GM23338 (cell line): ENCODE data around the gene DSEL. TPM values are rescaled to one million over a fixed set of nuclear protein-coding genes. Genes with fewer than 3 reads are reported as not detected.

Source experiments
- ATAC-seq: fragments of 200-7000 bp; cut with Tn5 transposase; 3 replicates; pipeline ENCODE4 v1.9.1; 2020
- DNase-seq: peaks from one replicate; pipeline ENCODE4 v3.0.0-alpha.2; 2015; ENCODE audit warnings: low spot score
- H2AFZ ChIP-seq: fragments of 200-600 bp; sonication (generic); 2 replicates; pipeline ENCODE4 v1.8.0; 2016; ENCODE audit warnings: antibody characterized with exemption, mild to moderate bottlenecking, moderate library complexity
- H3F3A ChIP-seq: fragments of 200-600 bp; sonication (generic); replicated peaks from 2 replicates; pipeline ENCODE4 v1.8.0; 2017; ENCODE audit warnings: antibody characterized with exemption, mixed run types, low read depth
- H3K27ac ChIP-seq: fragments of 200-600 bp; sonication (generic); 2 replicates; pipeline ENCODE4 v1.6.1; 2016; ENCODE audit warnings: low read depth
- H3K27me3 ChIP-seq: fragments of 200-600 bp; sonication (generic); 2 replicates; pipeline ENCODE4 v1.8.0; 2016; ENCODE audit warnings: mild to moderate bottlenecking, mixed run types, moderate library complexity; ENCODE audit not compliant: insufficient read depth
- H3K36me3 ChIP-seq: fragments of 200-600 bp; sonication (generic); 2 replicates; pipeline ENCODE4 v1.8.0; 2016; ENCODE audit warnings: mild to moderate bottlenecking; ENCODE audit not compliant: insufficient read depth
- H3K4me1 ChIP-seq: fragments of 200-600 bp; sonication (generic); 2 replicates; pipeline ENCODE4 v1.8.0; 2016; ENCODE audit warnings: mild to moderate bottlenecking, moderate library complexity; ENCODE audit not compliant: insufficient read depth
- H3K4me2 ChIP-seq: fragments of 200-600 bp; sonication (generic); 2 replicates; pipeline ENCODE4 v1.7.1; 2017; ENCODE audit warnings: mixed run types
- H3K4me3 ChIP-seq: fragments of 200-600 bp; sonication (generic); 2 replicates; pipeline ENCODE4 v1.6.1; 2016; ENCODE audit warnings: mixed run types
- H3K79me2 ChIP-seq: fragments of 200-600 bp; sonication (generic); replicated peaks from 2 replicates; pipeline ENCODE4 v1.8.0; 2017; ENCODE audit warnings: mild to moderate bottlenecking; ENCODE audit not compliant: insufficient read depth
- H3K9me2 ChIP-seq: fragments of 200-600 bp; sonication (generic); 2 replicates; pipeline ENCODE4 v1.8.0; 2017; ENCODE audit not compliant: insufficient read depth
- H4K20me1 ChIP-seq: fragments of 200-600 bp; sonication (generic); replicated peaks from 2 replicates; pipeline ENCODE4 v1.8.0; 2017; ENCODE audit warnings: mild to moderate bottlenecking; ENCODE audit not compliant: insufficient read depth
- H3K27ac Mint-ChIP-seq: 2 replicates; pipeline ENCODE4 v1.8.0; 2020; ENCODE audit warnings: inconsistent platforms, mild to moderate bottlenecking, moderate library complexity, mixed read lengths
- H3K27me3 Mint-ChIP-seq: 3 replicates; pipeline ENCODE4 v1.8.0; 2022; ENCODE audit warnings: low read depth, mild to moderate bottlenecking, moderate library complexity, mixed read lengths, inconsistent platforms; ENCODE audit not compliant: insufficient read depth, poor library complexity
- H3K36me3 Mint-ChIP-seq: 3 replicates; pipeline ENCODE4 v1.8.0; 2021; ENCODE audit warnings: low read depth, mild to moderate bottlenecking, inconsistent platforms, moderate library complexity, mixed read lengths
- H3K4me1 Mint-ChIP-seq: 3 replicates; pipeline ENCODE4 v1.8.0; 2020; ENCODE audit warnings: mild to moderate bottlenecking, inconsistent platforms, mixed read lengths
- H3K4me3 Mint-ChIP-seq: 3 replicates; pipeline ENCODE4 v1.8.0; 2021; ENCODE audit warnings: moderate library complexity, mild to moderate bottlenecking, inconsistent platforms, mixed read lengths
- H3K9me3 Mint-ChIP-seq: 3 replicates; pipeline ENCODE4 v1.8.0; 2020; ENCODE audit warnings: moderate library complexity, mild to moderate bottlenecking, inconsistent platforms, mixed read lengths
- CREB1 ChIP-seq: fragments of 250-450 bp; sonication (Bioruptor Pico); IDR thresholded peaks from 2 replicates; pipeline ENCODE4 v1.5.0; 2020; ENCODE audit warnings: low read depth, mild to moderate bottlenecking, moderate library complexity
- EZH2 ChIP-seq: fragments of 200-600 bp; sonication (generic); IDR thresholded peaks from one replicate; pipeline ENCODE4 v1.8.0; 2017; ENCODE audit warnings: antibody characterized with exemption, mild to moderate bottlenecking, low read depth; ENCODE audit not compliant: unreplicated experiment
- JUNB ChIP-seq: IDR thresholded peaks from one replicate; pipeline ENCODE4 v1.6.1; 2016; ENCODE audit warnings: antibody characterized with exemption; ENCODE audit not compliant: unreplicated experiment
- NANOG ChIP-seq: IDR thresholded peaks from 2 replicates; pipeline ENCODE4 v1.6.1; 2016; ENCODE audit warnings: antibody characterized with exemption, borderline replicate concordance
- POLR2AphosphoS5 ChIP-seq: IDR thresholded peaks from 2 replicates; pipeline ENCODE4 v1.6.1; 2016; ENCODE audit warnings: antibody characterized with exemption, low read depth
- STAT1 ChIP-seq: IDR thresholded peaks from one replicate; pipeline ENCODE4 v1.6.1; 2016; ENCODE audit warnings: antibody characterized with exemption; ENCODE audit not compliant: unreplicated experiment
- ZNF114 ChIP-seq: fragments of 250-450 bp; sonication (Bioruptor Pico); IDR thresholded peaks from 2 replicates; pipeline ENCODE4 v1.5.0; 2020; ENCODE audit warnings: mild to moderate bottlenecking, moderate library complexity
- ZNF331 ChIP-seq: fragments of 250-450 bp; sonication (Bioruptor Pico); IDR thresholded peaks from 2 replicates; pipeline ENCODE4 v1.5.0; 2020; ENCODE audit warnings: low read depth, mild to moderate bottlenecking, moderate library complexity
- polyA plus RNA-seq: library from polyadenylated mRNA; unstranded; fragments of >200 nt; fragmentation: Nextera tagmentation; extraction: Ambion mirVana; gene quantifications from 2 replicates; pipeline ENCODE4 v1.2.1, GENCODE V29; 2016
- total RNA-seq: library from RNA; depleted of rRNA; stranded (reverse); fragments of >200 nt; shearing (Covaris generic); gene quantifications from 2 replicates; pipeline ENCODE4 v1.2.3, GENCODE V29; 2014
- TF ChIP-seq, protein P1 (sequence below): IDR thresholded peaks from 2 replicates; pipeline ENCODE4 v1.6.1; 2016; ENCODE audit warnings: antibody characterized with exemption
- TF ChIP-seq, protein P2 (sequence below), 2 experiments: fragments of 200-600 bp in 1 of 2; sonication (generic) in 1 of 2; conservative IDR thresholded peaks; 2 replicates each; pipeline versions ENCODE4 v1.5.1 to v1.6.1; 2016 to 2017; ENCODE audit warnings: antibody characterized with exemption in 2 of 2, low read depth in 2 of 2, mild to moderate bottlenecking in 2 of 2, moderate library complexity in 1 of 2
- TF ChIP-seq, protein P3 (sequence below): fragments of 250-450 bp; sonication (Bioruptor Pico); IDR thresholded peaks from 2 replicates; pipeline ENCODE4 v1.5.0; 2020; ENCODE audit warnings: mild to moderate bottlenecking, moderate library complexity

DSEL gene
- total and polyA plus RNA-seq, 2 experiments from 2014 or later, result 5.7 to 24.1 TPM

GRCh38 chr18:67478249-67478648 is 38.3 kb downstream of the DSEL start:
- Histone ChIP-seq H3K79me2 (no peaks in the 10 kb centered on the region), H4K20me1 (0 out of 2 replicates have a peak, but pooled peaks cover 4% of the 10 kb centered on the region), H3K36me3 (no peaks in the 10 kb centered on the region), H3K9me2 (no peaks in the 10 kb centered on the region), H3K4me1 (no peaks in the 10 kb centered on the region), H3K4me2 (no peak overlapping the region), H2AFZ (no peak overlapping the region), H3K4me3 (no peak overlapping the region), H3K27ac (no peak overlapping the region), H3K27me3 (peaks cover 6% of the 10 kb centered on the region; the same call in 1 of the 2 replicates), H3F3A (no peaks in the 10 kb centered on the region)
- Mint-ChIP-seq H3K9me3 (no peaks in the 10 kb centered on the region), H3K27me3 (no peaks in the 10 kb centered on the region), H3K27ac (no peak overlapping the region), H3K4me1 (peaks cover 3% of the 10 kb centered on the region; the same call in 1 of the 3 replicates), H3K36me3 (no peaks in the 10 kb centered on the region), H3K4me3 (no peak overlapping the region)
- DNase-seq (no peak), ATAC-seq (no peak)
- TF ChIP-seq, protein P1, sequence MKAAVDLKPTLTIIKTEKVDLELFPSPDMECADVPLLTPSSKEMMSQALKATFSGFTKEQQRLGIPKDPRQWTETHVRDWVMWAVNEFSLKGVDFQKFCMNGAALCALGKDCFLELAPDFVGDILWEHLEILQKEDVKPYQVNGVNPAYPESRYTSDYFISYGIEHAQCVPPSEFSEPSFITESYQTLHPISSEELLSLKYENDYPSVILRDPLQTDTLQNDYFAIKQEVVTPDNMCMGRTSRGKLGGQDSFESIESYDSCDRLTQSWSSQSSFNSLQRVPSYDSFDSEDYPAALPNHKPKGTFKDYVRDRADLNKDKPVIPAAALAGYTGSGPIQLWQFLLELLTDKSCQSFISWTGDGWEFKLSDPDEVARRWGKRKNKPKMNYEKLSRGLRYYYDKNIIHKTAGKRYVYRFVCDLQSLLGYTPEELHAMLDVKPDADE, result no peak
- TF ChIP-seq EZH2, result no peak
- TF ChIP-seq ZNF331 (CRISPR knock-in tag), result no peak

GRCh38 chr18:67477522-67477921 is 39.0 kb downstream of the DSEL start:
- H4K20me1 ChIP-seq, result 0 out of 2 replicates have a peak, but pooled peaks cover under 1% of the 10 kb centered on the region
- no peaks in the 10 kb centered on the region for H3K27me3 ChIP-seq
- no peak overlapping the region for H2AFZ ChIP-seq
- H3K27ac ChIP-seq, result no peak overlapping the region
- H3K4me3 ChIP-seq, result no peak overlapping the region
- Mint-ChIP-seq H3K36me3 (no peaks in the 10 kb centered on the region), H3K27me3 (no peaks in the 10 kb centered on the region), H3K4me3 (no peak overlapping the region), H3K27ac (no peak overlapping the region), H3K9me3 (no peaks in the 10 kb centered on the region), H3K4me1 (peaks cover 3% of the 10 kb centered on the region; the same call in 1 of the 3 replicates)
- H3K79me2 ChIP-seq, result no peaks in the 10 kb centered on the region
- H3K36me3 ChIP-seq, result no peaks in the 10 kb centered on the region
- H3K9me2 ChIP-seq, result no peaks in the 10 kb centered on the region
- ATAC-seq (no peak), DNase-seq (no peak)
- no peak overlapping the region for H3K4me2 ChIP-seq
- no peaks in the 10 kb centered on the region for H3K4me1 ChIP-seq
- TF ChIP-seq, protein P2, sequence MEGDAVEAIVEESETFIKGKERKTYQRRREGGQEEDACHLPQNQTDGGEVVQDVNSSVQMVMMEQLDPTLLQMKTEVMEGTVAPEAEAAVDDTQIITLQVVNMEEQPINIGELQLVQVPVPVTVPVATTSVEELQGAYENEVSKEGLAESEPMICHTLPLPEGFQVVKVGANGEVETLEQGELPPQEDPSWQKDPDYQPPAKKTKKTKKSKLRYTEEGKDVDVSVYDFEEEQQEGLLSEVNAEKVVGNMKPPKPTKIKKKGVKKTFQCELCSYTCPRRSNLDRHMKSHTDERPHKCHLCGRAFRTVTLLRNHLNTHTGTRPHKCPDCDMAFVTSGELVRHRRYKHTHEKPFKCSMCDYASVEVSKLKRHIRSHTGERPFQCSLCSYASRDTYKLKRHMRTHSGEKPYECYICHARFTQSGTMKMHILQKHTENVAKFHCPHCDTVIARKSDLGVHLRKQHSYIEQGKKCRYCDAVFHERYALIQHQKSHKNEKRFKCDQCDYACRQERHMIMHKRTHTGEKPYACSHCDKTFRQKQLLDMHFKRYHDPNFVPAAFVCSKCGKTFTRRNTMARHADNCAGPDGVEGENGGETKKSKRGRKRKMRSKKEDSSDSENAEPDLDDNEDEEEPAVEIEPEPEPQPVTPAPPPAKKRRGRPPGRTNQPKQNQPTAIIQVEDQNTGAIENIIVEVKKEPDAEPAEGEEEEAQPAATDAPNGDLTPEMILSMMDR (conservative IDR thresholded peaks at IDR 0.05; ENCODE audit: low read depth in 2 of 2), result no peak
- TF ChIP-seq NANOG, result no peak
- TF ChIP-seq STAT1, result no peak
- TF ChIP-seq JUNB, result no peak
- no peak for TF ChIP-seq ZNF114 (CRISPR knock-in tag)
- TF ChIP-seq, protein P3, sequence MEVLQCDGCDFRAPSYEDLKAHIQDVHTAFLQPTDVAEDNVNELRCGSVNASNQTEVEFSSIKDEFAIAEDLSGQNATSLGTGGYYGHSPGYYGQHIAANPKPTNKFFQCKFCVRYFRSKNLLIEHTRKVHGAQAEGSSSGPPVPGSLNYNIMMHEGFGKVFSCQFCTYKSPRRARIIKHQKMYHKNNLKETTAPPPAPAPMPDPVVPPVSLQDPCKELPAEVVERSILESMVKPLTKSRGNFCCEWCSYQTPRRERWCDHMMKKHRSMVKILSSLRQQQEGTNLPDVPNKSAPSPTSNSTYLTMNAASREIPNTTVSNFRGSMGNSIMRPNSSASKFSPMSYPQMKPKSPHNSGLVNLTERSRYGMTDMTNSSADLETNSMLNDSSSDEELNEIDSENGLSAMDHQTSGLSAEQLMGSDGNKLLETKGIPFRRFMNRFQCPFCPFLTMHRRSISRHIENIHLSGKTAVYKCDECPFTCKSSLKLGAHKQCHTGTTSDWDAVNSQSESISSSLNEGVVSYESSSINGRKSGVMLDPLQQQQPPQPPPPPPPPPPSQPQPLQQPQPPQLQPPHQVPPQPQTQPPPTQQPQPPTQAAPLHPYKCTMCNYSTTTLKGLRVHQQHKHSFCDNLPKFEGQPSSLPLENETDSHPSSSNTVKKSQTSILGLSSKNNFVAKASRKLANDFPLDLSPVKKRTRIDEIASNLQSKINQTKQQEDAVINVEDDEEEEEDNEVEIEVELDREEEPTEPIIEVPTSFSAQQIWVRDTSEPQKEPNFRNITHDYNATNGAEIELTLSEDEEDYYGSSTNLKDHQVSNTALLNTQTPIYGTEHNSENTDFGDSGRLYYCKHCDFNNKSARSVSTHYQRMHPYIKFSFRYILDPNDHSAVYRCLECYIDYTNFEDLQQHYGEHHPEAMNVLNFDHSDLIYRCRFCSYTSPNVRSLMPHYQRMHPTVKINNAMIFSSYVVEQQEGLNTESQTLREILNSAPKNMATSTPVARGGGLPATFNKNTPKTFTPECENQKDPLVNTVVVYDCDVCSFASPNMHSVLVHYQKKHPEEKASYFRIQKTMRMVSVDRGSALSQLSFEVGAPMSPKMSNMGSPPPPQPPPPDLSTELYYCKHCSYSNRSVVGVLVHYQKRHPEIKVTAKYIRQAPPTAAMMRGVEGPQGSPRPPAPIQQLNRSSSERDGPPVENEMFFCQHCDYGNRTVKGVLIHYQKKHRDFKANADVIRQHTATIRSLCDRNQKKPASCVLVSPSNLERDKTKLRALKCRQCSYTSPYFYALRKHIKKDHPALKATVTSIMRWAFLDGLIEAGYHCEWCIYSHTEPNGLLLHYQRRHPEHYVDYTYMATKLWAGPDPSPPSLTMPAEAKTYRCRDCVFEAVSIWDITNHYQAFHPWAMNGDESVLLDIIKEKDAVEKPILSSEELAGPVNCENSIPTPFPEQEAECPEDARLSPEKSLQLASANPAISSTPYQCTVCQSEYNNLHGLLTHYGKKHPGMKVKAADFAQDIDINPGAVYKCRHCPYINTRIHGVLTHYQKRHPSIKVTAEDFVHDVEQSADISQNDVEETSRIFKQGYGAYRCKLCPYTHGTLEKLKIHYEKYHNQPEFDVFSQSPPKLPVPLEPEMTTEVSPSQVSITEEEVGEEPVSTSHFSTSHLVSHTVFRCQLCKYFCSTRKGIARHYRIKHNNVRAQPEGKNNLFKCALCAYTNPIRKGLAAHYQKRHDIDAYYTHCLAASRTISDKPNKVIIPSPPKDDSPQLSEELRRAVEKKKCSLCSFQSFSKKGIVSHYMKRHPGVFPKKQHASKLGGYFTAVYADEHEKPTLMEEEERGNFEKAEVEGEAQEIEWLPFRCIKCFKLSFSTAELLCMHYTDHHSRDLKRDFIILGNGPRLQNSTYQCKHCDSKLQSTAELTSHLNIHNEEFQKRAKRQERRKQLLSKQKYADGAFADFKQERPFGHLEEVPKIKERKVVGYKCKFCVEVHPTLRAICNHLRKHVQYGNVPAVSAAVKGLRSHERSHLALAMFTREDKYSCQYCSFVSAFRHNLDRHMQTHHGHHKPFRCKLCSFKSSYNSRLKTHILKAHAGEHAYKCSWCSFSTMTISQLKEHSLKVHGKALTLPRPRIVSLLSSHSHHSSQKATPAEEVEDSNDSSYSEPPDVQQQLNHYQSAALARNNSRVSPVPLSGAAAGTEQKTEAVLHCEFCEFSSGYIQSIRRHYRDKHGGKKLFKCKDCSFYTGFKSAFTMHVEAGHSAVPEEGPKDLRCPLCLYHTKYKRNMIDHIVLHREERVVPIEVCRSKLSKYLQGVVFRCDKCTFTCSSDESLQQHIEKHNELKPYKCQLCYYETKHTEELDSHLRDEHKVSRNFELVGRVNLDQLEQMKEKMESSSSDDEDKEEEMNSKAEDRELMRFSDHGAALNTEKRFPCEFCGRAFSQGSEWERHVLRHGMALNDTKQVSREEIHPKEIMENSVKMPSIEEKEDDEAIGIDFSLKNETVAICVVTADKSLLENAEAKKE, result no peak
- no peak for TF ChIP-seq EZH2
- TF ChIP-seq CREB1 (CRISPR knock-in tag), result no peak
- TF ChIP-seq, protein P1, result no peak
- no peak for TF ChIP-seq POLR2AphosphoS5
- H3F3A ChIP-seq, result no peaks in the 10 kb centered on the region
